ENCODE data around the gene PMVK.

- no peak for TF ChIP-seq POLR2A (IDR thresholded peaks at IDR 0.05; ENCODE audit: extremely low read depth, insufficient read length)
- TF ChIP-seq MYC (IDR thresholded peaks at IDR 0.05; ENCODE audit: low read depth, low read length): no peak
- TF ChIP-seq CTCF (IDR thresholded peaks at IDR 0.05; ENCODE audit: low read depth, low read length): no peak
- no peak for TF ChIP-seq MAX (IDR thresholded peaks at IDR 0.05; ENCODE audit: low read depth, low read length)
These were observed 36.2 kb upstream of the PMVK start for GRCh38 chr1:154972517-154973343.
